HG03097 (cell line): ENCODE data around the gene ITGAD.

Experiments
- ATAC-seq: cut with Tn5 transposase; IDR thresholded peaks from one replicate; pipeline ENCODE4 v1.9.1; 2021; ENCODE audit not compliant: unreplicated experiment, low FRiP score

The ITGAD gene

DNA sequence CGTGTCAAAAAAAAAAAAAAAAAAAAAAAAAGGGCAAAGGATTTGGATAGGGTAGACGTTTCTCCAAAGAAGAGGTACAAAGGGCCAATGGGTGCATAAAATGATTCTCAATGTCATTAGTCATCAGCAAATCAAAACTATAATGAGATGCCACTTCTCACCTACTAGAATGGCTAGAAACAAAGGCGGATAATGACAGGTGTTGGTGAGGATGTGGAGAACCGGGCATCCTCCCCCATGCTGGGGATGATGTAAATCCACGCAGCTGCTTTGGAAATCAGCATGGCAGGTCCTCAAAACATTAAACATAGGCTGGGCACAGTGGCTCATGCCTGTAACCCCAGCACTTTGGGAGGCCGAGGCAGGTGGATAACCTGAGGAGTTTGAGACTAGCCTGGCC lies 28.7 kb upstream of the ITGAD start:
- no peak for ATAC-seq

DNA sequence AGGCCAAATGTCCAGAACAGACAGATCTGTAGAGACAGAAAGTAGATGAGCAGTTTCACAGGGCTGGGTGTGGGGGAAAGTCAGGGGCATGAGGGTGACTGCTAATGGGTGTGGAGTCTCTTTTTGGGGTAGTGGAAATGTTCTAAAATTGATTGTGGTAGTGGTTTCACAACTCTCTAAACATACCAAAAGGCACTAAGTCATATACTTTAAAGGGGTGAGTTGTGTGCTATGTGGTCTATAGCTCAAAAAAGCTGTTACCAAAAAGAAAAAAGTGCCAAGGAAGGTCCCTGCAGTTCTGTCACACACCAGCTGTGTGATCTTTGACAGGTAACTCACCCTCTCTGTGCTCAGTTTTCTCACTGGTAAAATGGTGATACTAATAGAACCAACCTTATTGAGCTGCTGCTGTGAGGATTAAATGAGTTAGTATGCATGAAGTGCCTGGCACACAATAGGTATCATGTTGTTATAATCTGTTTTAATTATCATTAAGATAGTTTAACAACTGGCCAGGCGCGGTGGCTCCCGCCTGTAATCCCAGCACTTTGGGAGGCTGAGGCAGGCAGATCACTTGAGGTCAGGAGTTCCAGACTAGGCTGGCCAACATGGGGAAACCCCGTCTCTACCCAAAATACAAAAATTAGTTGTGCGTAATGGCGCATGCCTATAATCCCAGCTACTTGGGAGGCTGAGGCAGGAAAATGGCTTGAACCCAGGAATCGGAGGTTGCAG lies 27.8 kb upstream of the ITGAD start:
- ATAC-seq = no peak

DNA sequence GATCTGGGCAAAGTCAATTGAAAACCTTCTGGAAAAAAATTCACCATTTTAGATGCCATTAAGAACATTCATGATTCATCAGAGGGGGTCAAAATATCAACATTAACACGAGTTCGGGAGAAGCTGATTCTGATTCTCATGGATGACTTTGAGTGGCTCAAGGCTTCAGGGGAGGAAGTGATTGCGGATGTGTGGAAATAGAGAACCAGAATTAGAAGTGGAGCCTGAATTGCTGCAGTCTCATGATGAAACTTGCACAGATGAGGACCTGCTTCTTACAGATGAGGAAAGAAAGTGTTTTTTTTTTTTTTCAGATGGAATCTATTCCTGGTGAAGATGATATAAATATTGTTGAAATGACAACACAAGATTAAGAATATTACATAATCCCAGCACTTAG lies 25.3 kb upstream of the ITGAD start:
- no peak for ATAC-seq

DNA sequence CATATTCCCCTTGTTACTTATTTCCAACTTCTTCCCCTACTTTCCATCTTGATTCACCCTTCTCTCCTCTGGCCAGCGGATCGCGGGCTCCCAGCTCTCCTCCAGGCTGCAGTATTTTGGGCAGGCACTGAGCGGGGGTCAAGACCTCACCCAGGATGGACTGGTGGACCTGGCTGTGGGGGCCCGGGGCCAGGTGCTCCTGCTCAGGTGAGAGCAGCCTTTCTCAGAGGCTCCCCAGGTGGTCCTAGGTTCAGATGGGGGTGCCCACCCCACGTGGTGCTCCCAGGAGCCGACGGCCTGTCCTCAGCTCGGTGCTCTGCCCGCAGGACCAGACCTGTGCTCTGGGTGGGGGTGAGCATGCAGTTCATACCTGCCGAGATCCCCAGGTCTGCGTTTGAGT lies 22.1 kb upstream of the ITGAD start:
- ATAC-seq = no peak

DNA sequence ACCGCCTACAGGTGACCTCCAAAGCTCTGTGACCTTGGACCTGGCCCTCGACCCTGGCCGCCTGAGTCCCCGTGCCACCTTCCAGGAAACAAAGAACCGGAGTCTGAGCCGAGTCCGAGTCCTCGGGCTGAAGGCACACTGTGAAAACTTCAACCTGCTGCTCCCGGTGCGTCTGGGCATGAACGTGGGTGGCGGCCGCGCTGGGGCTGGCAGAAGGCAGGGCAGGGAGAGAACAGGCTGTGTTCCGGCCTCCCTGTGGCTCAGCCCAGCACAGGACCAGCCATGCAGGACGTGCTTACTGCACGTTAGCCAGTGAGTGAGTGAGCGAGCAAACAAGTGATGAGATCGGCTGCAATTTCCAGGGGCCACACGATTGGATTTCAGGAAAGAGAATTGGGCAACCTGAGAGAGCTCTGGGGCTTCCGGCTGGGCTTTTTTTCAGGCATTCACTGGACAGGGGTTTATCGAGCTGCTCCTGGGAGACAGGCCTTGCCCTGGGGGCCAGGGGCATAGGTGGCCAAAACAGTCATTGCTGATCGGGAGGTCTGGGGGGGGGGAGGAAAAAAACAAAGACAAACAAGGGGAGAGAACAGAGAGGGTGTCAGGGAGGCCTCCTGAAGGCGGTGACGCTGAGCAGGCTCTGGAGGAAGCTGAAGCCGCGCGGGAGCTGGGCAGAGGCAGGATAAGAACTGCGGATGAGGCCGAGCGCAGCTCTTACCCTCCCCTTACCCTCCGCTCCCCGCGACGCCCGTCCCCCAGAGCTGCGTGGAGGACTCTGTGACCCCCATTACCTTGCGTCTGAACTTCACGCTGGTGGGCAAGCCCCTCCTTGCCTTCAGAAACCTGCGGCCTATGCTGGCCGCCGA lies 21.3 kb upstream of the ITGAD start:
- no peak for ATAC-seq

DNA sequence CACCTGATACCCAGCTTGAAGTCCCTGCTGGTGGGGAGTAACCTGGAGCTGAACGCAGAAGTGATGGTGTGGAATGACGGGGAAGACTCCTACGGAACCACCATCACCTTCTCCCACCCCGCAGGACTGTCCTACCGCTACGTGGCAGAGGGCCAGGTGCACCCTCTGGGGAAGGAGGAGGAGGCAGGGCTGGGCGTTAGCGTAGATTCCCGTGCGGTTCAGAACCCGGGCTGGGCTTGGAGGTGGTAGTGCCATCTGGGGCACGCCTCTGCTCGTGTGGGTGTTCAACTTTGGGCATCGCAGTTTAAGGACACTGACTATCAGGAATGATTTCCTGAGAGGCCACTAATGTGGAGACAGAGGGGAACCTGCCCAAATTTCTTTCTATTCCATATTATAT lies 19.9 kb upstream of the ITGAD start:
- ATAC-seq = no peak

DNA sequence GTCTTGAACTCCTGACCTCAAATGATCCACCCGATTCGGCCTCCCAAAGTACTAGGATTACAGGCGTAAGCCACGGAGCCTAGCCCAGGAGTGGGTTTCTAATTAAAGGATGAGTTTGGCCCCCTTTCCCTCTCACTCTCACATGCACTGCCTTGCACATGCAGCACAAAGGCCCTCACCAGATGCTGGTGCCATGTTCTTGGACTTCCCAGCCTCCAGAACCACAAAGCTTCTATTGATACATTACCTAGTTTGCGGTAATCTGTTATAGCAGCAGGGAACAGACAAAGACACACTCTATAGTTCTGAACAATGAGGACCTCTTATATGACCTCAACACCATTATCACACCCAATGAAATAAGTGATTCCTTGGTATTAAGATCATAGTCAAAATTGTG lies 17.9 kb upstream of the ITGAD start:
- no peak for ATAC-seq

DNA sequence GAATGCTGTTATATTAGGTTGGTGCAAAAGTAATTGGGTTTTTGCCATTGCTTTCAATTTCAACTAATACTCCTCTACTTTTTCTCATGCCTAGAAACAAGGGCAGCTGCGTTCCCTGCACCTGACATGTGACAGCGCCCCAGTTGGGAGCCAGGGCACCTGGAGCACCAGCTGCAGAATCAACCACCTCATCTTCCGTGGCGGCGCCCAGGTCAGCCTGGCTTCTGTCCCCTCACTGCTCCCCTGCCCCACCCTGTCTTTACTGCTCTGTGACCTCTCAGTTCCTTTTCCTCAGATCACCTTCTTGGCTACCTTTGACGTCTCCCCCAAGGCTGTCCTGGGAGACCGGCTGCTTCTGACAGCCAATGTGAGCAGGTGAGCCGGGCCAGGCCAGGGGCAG lies 16.4 kb upstream of the ITGAD start:
- no peak for ATAC-seq

DNA sequence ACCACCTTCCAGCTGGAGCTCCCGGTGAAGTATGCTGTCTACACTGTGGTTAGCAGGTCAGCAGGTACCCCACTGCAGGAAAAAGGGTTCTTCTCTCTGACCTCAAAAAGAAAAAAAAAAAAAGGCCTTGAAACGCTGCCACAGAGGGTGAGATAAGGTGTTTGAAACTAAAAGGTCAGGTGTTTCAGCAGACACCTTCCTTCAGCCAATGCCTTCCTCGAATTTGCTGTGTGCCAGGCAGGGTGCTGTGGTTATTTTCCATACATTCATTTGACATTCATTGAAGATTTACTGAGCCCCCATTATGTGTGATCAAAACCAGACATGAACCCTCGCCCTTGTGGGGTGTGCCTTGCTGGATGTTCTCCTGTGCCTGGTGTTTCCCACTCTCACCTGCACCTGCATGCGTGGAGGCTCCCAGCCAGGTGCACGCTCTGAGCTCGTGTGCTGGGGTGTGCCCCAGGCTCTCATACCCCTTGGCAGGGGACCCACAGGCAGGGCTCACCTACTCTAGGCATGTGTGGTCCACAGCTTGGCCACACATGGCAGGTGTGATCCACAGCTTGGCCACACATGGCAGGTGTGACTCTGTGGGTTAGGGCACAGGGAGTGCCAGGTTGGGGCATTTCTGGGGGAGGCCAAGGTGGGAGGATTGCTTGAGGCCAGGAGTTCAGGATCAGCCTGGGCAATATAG lies 15.8 kb upstream of the ITGAD start:
- no peak for ATAC-seq

DNA sequence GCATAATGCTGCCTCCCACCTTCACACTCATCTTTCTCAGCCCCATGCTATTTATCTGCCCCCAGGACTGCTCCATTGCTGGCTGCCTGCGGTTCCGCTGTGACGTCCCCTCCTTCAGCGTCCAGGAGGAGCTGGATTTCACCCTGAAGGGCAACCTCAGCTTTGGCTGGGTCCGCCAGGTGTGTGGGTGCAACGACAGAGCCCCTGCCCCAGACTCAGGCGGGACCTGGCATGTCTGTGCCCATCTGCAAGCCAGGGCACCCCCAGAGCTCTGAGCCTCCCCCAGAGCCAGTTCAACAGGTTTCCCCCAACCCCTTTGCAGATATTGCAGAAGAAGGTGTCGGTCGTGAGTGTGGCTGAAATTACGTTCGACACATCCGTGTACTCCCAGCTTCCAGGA lies 12.9 kb upstream of the ITGAD start:
- ATAC-seq = no peak

DNA sequence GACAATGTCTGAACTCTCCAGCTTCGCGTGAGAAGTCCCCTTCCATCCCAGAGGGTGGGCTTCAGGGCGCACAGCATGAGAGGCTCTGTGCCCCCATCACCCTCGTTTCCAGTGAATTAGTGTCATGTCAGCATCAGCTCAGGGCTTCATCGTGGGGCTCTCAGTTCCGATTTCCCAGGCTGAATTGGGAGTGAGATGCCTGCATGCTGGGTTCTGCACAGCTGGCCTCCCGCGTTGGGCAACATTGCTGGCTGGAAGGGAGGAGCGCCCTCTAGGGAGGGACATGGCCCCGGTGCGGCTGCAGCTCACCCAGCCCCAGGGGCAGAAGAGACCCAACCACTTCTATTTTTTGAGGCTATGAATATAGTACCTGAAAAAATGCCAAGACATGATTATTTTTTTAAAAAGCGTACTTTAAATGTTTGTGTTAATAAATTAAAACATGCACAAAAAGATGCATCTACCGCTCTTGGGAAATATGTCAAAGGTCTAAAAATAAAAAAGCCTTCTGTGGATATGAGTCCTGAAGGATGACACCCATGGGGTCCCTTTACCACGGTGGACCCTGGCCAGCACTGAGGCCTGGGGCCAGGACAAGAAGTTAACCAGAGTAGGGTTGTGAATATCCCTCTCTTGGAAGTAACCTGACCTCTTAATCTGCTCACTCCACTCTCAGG lies 10.5 kb upstream of the ITGAD start:
- no peak for ATAC-seq

DNA sequence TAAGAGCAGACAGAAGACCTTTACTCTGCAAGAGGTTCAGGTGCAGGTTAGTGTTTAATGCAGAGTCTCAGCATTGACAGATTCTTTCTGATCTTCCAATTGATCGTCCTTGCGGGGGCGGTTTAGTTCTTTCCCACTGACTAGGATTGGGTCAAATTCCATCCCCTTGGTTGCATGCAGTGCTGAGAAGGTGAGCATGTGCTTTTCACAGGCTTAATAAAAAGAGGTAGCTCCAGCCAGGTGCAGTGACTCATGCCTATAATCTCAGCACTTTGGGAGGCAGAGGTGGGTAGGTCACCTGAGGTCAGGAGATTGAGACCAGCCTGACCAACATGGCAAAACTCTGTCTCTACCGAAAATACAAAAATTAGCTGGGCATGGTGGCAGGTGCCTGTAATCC lies 7.5 kb upstream of the ITGAD start:
- ATAC-seq = no peak

DNA sequence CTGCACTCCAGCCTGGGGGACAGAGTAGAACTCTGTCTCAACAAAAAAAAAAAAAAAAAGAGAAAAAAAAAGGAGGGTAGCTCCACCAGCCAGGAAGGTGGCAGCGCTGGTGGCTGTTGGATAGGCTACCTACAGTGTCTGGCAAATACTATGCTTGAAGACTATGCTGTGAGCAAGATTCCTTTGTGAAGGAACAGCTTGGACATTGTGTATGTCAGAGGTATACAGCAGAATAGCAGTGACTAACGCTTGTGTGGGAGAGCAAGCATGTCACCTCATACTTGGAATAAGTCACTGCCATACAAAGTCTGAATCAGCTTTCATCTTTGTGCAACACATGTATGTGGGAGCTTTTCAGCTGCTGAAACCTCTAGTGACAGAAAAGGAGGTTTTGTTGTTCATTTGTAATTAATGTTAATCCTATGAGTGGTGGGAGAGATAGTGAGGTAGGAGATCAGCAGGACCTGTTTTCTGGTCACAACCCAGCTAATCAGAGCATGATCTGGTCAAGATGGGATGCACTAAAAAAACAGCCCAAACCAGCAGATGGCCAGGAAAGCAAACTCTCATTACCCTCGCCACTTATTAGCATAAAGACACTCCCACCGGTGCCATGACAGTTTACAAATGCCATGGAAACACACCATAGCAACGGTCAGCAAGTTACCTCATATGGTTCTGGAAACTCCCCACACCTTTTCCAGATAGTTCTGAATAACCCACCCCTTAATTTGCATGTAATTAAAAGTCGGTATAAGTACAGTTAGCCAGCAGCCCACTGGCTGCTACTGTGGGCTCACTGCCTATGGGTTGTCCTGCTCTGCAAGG lies 6.8 kb upstream of the ITGAD start:
- ATAC-seq = no peak

DNA sequence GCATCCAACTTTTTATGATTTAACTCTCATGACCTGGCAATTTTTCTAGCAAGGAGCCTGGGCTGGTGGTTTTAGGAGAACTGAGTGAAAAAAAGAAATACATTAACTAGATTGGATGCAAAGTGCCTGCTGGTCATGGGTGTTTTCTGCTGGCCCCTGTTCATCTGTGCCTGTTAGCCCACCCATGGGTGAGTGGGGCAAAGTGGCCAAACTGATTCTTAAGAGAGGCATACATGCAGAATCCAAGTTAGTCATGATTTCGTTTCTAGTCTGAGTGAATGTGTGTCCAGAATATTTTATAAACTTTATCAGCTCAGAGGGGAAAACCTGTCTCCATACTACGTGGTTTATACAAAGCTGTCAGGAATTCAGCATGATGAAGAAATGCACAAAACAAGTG lies 4.6 kb upstream of the ITGAD start:
- no peak for ATAC-seq

DNA sequence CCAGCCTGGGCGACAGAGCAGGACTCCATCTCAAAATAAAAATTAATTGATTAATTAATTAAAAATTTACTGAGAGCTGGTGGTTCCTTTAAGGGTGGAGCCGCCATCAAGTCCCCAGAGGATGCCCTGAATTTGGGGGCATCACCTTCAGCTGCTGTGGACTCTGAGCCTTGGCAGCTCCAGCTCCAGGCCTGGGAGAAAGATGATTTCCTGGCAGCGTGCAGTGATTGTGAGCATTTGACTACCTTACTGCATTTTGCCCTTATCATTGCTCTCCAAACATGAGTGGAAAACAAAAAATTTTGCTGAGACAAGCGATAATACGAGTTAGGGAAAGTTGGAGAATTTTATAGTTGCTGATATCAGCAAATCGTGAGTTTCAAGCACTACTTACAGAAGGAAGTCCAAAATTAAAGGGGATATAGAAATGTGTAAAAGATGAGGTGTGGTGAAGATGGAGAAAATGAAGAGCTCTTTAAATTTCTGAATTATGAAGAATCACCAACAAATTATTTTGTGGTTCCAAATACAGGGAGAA lies 2.6 kb upstream of the ITGAD start:
- no peak for ATAC-seq

DNA sequence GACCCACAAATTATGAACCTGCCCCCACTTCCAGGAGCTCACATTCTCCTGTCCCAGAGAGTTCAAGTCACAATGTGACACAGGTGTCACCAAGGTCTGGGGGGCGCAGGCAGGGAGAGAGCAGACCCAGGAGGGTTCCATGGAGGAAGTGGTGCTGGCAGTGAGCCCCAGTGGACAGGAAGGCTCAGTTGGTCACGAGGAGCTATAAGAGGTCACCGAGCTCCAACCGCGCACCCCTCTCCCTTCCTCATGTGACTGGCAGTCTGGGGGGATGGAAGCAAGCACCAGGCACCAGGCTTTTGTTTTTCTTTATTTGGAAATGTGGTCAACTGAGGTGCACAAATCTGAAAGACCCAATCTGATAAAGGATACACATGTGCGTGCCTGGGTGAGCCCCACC lies 2.5 kb downstream of the ITGAD start:
- no peak for ATAC-seq

DNA sequence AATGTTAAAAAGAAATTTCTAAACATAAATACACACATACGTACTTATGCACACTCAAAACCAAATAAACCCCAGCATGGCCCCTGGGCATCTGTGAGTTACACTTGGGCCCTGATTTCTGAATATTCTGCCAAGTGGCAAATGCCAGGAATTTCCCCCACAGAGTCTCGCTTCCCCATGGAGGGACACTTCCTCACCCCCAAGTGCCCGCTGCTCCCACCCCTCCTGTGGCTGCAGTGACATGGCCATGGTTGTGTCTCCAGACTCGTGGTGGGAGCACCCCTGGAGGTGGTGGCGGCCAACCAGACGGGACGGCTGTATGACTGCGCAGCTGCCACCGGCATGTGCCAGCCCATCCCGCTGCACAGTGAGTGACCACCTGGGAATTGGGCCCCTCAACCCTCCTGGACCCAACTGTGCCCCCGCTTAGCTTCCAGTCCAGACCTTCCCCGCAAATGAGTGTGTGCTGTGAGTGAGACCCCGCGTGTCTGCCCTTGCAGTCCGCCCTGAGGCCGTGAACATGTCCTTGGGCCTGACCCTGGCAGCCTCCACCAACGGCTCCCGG lies 4.0 kb downstream of the ITGAD start:
- no peak for ATAC-seq

DNA sequence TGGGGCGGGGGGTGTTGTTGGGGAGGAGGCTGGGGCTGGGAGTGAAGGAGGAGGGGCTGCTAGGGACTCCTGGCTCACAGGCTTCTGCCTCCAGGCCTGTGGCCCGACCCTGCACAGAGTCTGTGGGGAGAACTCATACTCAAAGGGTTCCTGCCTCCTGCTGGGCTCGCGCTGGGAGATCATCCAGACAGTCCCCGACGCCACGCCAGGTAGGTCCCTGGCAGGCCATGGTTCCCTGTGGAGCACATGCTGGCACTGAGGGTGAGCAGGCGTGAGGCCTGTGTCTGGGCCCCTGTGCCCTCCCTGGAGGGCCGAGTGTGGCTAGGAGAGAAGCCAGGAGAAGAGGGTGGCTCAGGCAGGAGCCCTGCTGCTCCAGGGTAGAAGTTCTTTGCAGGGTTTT lies 4.6 kb downstream of the ITGAD start:
- ATAC-seq = no peak

DNA sequence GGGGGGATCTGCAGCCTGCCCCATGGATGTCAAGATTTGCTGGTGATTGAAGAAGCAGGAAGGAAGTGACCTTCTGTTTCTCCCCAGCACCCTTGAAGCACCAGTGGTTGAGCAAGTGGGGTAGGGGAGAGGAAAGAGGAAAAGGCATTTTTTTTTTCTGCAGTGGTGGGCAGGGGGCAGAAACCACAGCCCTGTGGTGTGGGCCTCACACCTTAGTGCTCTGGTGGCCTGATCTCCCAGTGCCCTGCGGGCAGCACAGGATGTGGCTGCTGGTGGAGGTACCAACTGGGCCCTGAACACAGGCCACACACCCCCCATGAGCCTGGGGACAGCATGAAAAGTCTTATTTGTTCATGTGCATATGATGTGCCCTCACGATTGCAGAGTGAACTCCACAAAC lies 7.1 kb downstream of the ITGAD start:
- ATAC-seq = no peak

DNA sequence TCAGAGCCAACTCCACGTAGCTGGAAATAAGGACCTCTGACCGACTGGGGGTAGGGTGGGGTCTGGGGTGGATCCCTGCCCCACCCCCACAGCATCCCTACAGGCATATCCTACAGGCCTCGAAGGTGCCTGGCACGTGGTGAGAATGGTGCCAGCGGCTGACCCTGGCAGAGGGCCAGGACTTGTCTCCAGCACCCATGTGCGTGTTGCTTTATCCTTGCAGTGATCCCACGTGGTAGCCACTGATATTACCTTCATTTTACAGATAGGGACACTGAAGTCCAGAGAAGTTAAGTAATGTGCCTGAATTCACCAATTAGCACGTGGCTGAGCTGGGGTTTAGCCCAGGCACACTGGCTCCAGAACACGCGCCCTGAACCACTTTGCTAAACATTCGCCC lies 8.3 kb downstream of the ITGAD start:
- no peak for ATAC-seq
